ENCODE measurements around the gene XYLT1.

XYLT1 gene

GRCh38 chr16:17144431-17144830 lies 326.3 kb downstream of the XYLT1 start:
- no peak for ATAC-seq (ENCODE audit: low read depth)
- Histone ChIP-seq H3K4me3 (ENCODE audit: severe bottlenecking) (no peak overlapping the region), H3K27ac (ENCODE audit: poor library complexity, severe bottlenecking) (no peak overlapping the region), H3K36me3 (ENCODE audit: low read depth) (no peaks in the 10 kb centered on the region), H3K9me3 (ENCODE audit: severe bottlenecking) (no peaks in the 10 kb centered on the region), H3K27me3 (ENCODE audit: insufficient read depth, poor library complexity, severe bottlenecking) (no peaks in the 10 kb centered on the region), H3K4me1 (ENCODE audit: insufficient read depth, poor library complexity, severe bottlenecking) (no peaks in the 10 kb centered on the region)
- DNase-seq (ENCODE audit: low spot score) = no peak
- TF ChIP-seq CTCF (IDR thresholded peaks at IDR 0.05; ENCODE audit: poor library complexity, severe bottlenecking) = no peak

GRCh38 chr16:17143546-17144419 lies 327.0 kb downstream of the XYLT1 start:
- ATAC-seq (ENCODE audit: low read depth) = no peak
- Histone ChIP-seq H3K4me1 (ENCODE audit: insufficient read depth, poor library complexity, severe bottlenecking) (no peaks in the 10 kb centered on the region), H3K36me3 (ENCODE audit: low read depth) (no peaks in the 10 kb centered on the region), H3K27me3 (ENCODE audit: insufficient read depth, poor library complexity, severe bottlenecking) (no peaks in the 10 kb centered on the region), H3K27ac (ENCODE audit: poor library complexity, severe bottlenecking) (no peak overlapping the region), H3K9me3 (ENCODE audit: severe bottlenecking) (no peaks in the 10 kb centered on the region), H3K4me3 (ENCODE audit: severe bottlenecking) (no peak overlapping the region)
- DNase-seq (ENCODE audit: low spot score) = no peak
- no peak for TF ChIP-seq CTCF (IDR thresholded peaks at IDR 0.05; ENCODE audit: poor library complexity, severe bottlenecking)

GRCh38 chr16:17138801-17139200 lies 332.0 kb downstream of the XYLT1 start:
- DNase-seq (ENCODE audit: low spot score) (no peak), ATAC-seq (ENCODE audit: low read depth) (no peak)
- Histone ChIP-seq H3K27me3 (ENCODE audit: insufficient read depth, poor library complexity, severe bottlenecking) (no peaks in the 10 kb centered on the region), H3K4me1 (ENCODE audit: insufficient read depth, poor library complexity, severe bottlenecking) (no peaks in the 10 kb centered on the region), H3K36me3 (ENCODE audit: low read depth) (no peaks in the 10 kb centered on the region), H3K4me3 (ENCODE audit: severe bottlenecking) (no peak overlapping the region), H3K9me3 (ENCODE audit: severe bottlenecking) (no peaks in the 10 kb centered on the region), H3K27ac (ENCODE audit: poor library complexity, severe bottlenecking) (no peak overlapping the region)
- TF ChIP-seq CTCF (IDR thresholded peaks at IDR 0.05; ENCODE audit: poor library complexity, severe bottlenecking) = no peak

GRCh38 chr16:17135439-17135838 lies 335.3 kb downstream of the XYLT1 start:
- Histone ChIP-seq H3K36me3 (ENCODE audit: low read depth) (no peaks in the 10 kb centered on the region), H3K27ac (ENCODE audit: poor library complexity, severe bottlenecking) (no peak overlapping the region)

More at GRCh38 chr16:17135439-17135838, 335.3 kb downstream of the XYLT1 start:
- Histone ChIP-seq H3K27me3 (ENCODE audit: insufficient read depth, poor library complexity, severe bottlenecking) (no peaks in the 10 kb centered on the region), H3K9me3 (ENCODE audit: severe bottlenecking) (no peaks in the 10 kb centered on the region), H3K4me3 (ENCODE audit: severe bottlenecking) (no peak overlapping the region), H3K4me1 (ENCODE audit: insufficient read depth, poor library complexity, severe bottlenecking) (no peaks in the 10 kb centered on the region)
- no peak for TF ChIP-seq CTCF (IDR thresholded peaks at IDR 0.05; ENCODE audit: poor library complexity, severe bottlenecking)
- DNase-seq (ENCODE audit: low spot score) = no peak
- no peak for ATAC-seq (ENCODE audit: low read depth)
